HepG2 (cell line): Measurements from ENCODE around the gene PARP3. TPM values are rescaled to one million over a fixed set of nuclear protein-coding genes. Genes with fewer than 3 reads are reported as not detected.

Experiments
- AHR ChIP-seq: IDR thresholded peaks from 2 replicates; pipeline ENCODE4 v1.6.1; 2018; ENCODE audit warnings: missing genetic modification reagents, missing compliant biosample characterization
- BORCS8-MEF2B ChIP-seq: sonication (generic); formaldehyde crosslinking; IDR thresholded peaks from 2 replicates; pipeline ENCODE4 v1.8.0; 2022; ENCODE audit warnings: mild to moderate bottlenecking, missing genetic modification reagents
- GATAD2A ChIP-seq: IDR thresholded peaks from 2 replicates; pipeline ENCODE4 v1.6.1; 2016
- HMGXB3 ChIP-seq: sonication (generic); formaldehyde crosslinking; IDR thresholded peaks from 2 replicates; pipeline ENCODE4 v1.4.0; 2020; ENCODE audit warnings: missing genetic modification reagents, borderline replicate concordance
- HNF4A ChIP-seq: sonication (generic); formaldehyde crosslinking; IDR thresholded peaks from 2 replicates; pipeline ENCODE4 v1.4.0; 2020; ENCODE audit warnings: missing genetic modification reagents
- HOXA5 ChIP-seq: sonication (generic); formaldehyde crosslinking; IDR thresholded peaks from 2 replicates; pipeline ENCODE4 v1.4.0; 2020; ENCODE audit warnings: missing genetic modification reagents
- MED8 ChIP-seq: sonication (generic); formaldehyde crosslinking; IDR thresholded peaks from 2 replicates; pipeline ENCODE4 v1.8.1; 2023; ENCODE audit warnings: mild to moderate bottlenecking, missing genetic modification reagents; ENCODE audit not compliant: insufficient replicate concordance
- MXD4 ChIP-seq: IDR thresholded peaks from 2 replicates; pipeline ENCODE4 v1.6.1; 2016; ENCODE audit warnings: mild to moderate bottlenecking, missing biosample characterization, missing genetic modification reagents
- NFAT5 ChIP-seq: sonication (generic); formaldehyde crosslinking; IDR thresholded peaks from 2 replicates; pipeline ENCODE4 v1.4.0; 2020; ENCODE audit warnings: missing genetic modification reagents
- PITX1 ChIP-seq: sonication (generic); formaldehyde crosslinking; IDR thresholded peaks from 2 replicates; pipeline ENCODE4 v1.5.1; 2020; ENCODE audit warnings: mild to moderate bottlenecking, missing genetic modification reagents
- RFX1 ChIP-seq: fragments of 450-650 bp; IDR thresholded peaks from 2 replicates; pipeline ENCODE4 v1.6.1; 2017
- SP1 ChIP-seq, 2 experiments: fragments of 450-650 bp in 1 of 2; sonication (generic) in 1 of 2; formaldehyde crosslinking in 1 of 2; IDR thresholded peaks; 2 replicates each; pipeline versions ENCODE4 v1.4.0 to v1.6.1; 2016 to 2020; ENCODE audit warnings: missing genetic modification reagents in 1 of 2
- SPEN ChIP-seq: sonication (generic); formaldehyde crosslinking; IDR thresholded peaks from 2 replicates; pipeline ENCODE4 v1.5.1; 2020; ENCODE audit warnings: low read depth, mild to moderate bottlenecking, missing genetic modification reagents
- ZNF333 ChIP-seq: sonication (generic); formaldehyde crosslinking; IDR thresholded peaks from 2 replicates; pipeline ENCODE4 v1.4.0; 2020; ENCODE audit warnings: mild to moderate bottlenecking, missing genetic modification reagents, borderline replicate concordance
- ZNF335 ChIP-seq: sonication (generic); formaldehyde crosslinking; IDR thresholded peaks from 2 replicates; pipeline ENCODE4 v1.4.0; 2020; ENCODE audit warnings: missing genetic modification reagents
- ZNF550 ChIP-seq: sonication (generic); formaldehyde crosslinking; IDR thresholded peaks from 2 replicates; pipeline ENCODE4 v1.4.0; 2020; ENCODE audit warnings: mild to moderate bottlenecking, missing genetic modification reagents, borderline replicate concordance
- ZNF567 ChIP-seq: sonication (generic); formaldehyde crosslinking; IDR thresholded peaks from 2 replicates; pipeline ENCODE4 v1.8.1; 2023; ENCODE audit warnings: mild to moderate bottlenecking, missing genetic modification reagents, borderline replicate concordance
- ZNF597 ChIP-seq: sonication (generic); formaldehyde crosslinking; IDR thresholded peaks from 2 replicates; pipeline ENCODE4 v1.5.0; 2020; ENCODE audit warnings: missing genetic modification reagents
- ZNF773 ChIP-seq: sonication (generic); formaldehyde crosslinking; IDR thresholded peaks from 2 replicates; pipeline ENCODE4 v1.4.0; 2020; ENCODE audit warnings: missing genetic modification reagents, borderline replicate concordance
- polyA plus RNA-seq, 8 experiments: library from polyadenylated mRNA; depleted of rRNA in 3 of 8; stranded (reverse) in 7 of 8; unstranded in 1 of 8; fragments of >200 nt; fragmentation: Illumina TruSeq in 4 of 8; extraction: Trizol in 4 of 8; gene quantifications; 2 replicates each; pipeline versions ENCODE4 v1.2.1 to v1.2.3, GENCODE V29; 2011 to 2016; ENCODE audit warnings: low read depth in 4 of 8, missing spikeins in 1 of 8, mixed read lengths in 1 of 8; ENCODE audit not compliant: insufficient read depth in 1 of 8
- total RNA-seq, 5 experiments: library from RNA; depleted of rRNA; stranded (reverse); fragments of >200 nt; fragmentation: Illumina TruSeq; extraction: Trizol; gene quantifications; 2 replicates each; pipeline ENCODE4 v1.2.3, GENCODE V29; 2016; ENCODE audit warnings: low read depth in 1 of 5

The PARP3 gene
- total and polyA plus RNA-seq, 2 of the 13 experiments (the other 11 are each of a cell fraction or from before 2014, with no cell fraction given), result 11.2 to 21.5 TPM

GRCh38 chr3:51941798-51942602, at the start of gene PARP3, which contains the start of gene RRP9 (continued):
- TF ChIP-seq HMGXB3 (CRISPR knock-in tag), result peak; percentile 99
- no peak; the same call in 1 of the 2 replicates for TF ChIP-seq BORCS8-MEF2B (CRISPR knock-in tag)
- TF ChIP-seq MED8 (CRISPR knock-in tag), result peak; percentile 65
- peak; percentile 34; the same call in 1 of the 2 replicates for TF ChIP-seq HOXA5
- TF ChIP-seq ZNF773 (CRISPR knock-in tag), result no peak; the same call in 1 of the 2 replicates
- no peak for TF ChIP-seq ZNF550 (CRISPR knock-in tag)
- TF ChIP-seq HNF4A (CRISPR knock-in tag), result peak; percentile 43; the same call in 1 of the 2 replicates
- no peak for TF ChIP-seq ZNF597
- TF ChIP-seq SP1 (IDR thresholded peaks at IDR 0.05), result peak; percentile 89; the same call in 1 of the 2 replicates
- peak; percentile 97 for TF ChIP-seq SP1 (CRISPR knock-in tag; IDR thresholded peaks at IDR 0.05)
- TF ChIP-seq AHR (CRISPR knock-in tag), result peak; percentile 75; the same call in 1 of the 2 replicates
- no peak for TF ChIP-seq ZNF567
- TF ChIP-seq ZNF333 (CRISPR knock-in tag), result peak; percentile 57; the same call in 1 of the 2 replicates
- peak; percentile 84 for TF ChIP-seq PITX1
- TF ChIP-seq SPEN (CRISPR knock-in tag), result peak; percentile 30; the same call in 1 of the 2 replicates
- TF ChIP-seq ZNF335 (CRISPR knock-in tag), result peak; percentile 55; the same call in 1 of the 2 replicates
- TF ChIP-seq RFX1, result no peak
- peak; percentile 66; the same call in 1 of the 2 replicates for TF ChIP-seq NFAT5 (CRISPR knock-in tag)
- peak; percentile 99 for TF ChIP-seq MXD4 (CRISPR knock-in tag)
- peak; percentile 78 for TF ChIP-seq GATAD2A (CRISPR knock-in tag)
